Occipital lobe (tissue), 2 donors: Measurements from ENCODE around the gene AGO4. TPM values are rescaled to one million over a fixed set of nuclear protein-coding genes. Genes with fewer than 3 reads are reported as not detected.
"Not testable (repeated sequence)": the region's sequence is repeated elsewhere in the genome, so short reads cannot be mapped to it uniquely, and the experiment has no call there.

Experiments used
- DNase-seq: peaks from one replicate; lab custom pipeline; 2025; lab: John Stamatoyannopoulos, UW
- total RNA-seq: library from RNA; depleted of rRNA; stranded (reverse); fragments of >200 nt; gene quantifications from one replicate; pipeline ENCODE4 v1.2.3, GENCODE V29; 2014

The AGO4 gene
- total RNA-seq, 1 donor from 2014 or later: 102 TPM

DNA sequence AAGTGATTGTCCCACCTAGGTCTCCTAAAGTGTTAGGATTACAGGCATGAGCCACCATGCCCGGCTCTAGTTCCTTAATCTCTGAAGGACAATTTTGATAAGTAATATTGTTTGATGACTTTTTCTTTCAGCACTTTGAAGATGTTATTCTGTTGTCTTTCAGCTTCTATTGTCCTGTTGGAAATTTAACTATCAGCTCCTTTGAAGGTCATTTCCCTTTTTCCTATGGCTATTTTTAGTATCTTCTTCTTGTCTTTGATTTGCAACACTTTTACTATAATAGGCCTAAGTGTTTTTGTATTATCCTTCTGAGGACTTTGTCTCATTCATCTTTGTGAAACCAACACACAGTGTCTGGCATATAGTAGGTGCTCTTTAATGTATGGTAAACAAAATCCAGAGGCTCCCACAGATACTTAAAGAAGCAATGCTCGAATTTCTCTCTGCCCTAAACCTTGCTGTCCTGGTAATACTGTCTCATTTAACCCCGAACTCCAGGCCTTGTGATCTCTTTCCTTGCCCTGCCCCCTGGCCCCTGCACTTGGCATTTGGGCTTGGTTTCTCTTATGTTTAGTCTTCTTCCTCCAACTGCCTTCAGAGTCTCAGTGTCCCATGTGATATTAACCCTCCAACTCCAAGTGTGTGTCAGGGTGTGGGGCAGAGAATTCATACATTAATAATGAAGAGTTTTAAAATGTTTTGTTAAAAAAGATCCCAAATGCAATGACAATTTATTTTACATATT is 56.2 kb downstream of the AGO4 start:
- no peak for DNase-seq

DNA sequence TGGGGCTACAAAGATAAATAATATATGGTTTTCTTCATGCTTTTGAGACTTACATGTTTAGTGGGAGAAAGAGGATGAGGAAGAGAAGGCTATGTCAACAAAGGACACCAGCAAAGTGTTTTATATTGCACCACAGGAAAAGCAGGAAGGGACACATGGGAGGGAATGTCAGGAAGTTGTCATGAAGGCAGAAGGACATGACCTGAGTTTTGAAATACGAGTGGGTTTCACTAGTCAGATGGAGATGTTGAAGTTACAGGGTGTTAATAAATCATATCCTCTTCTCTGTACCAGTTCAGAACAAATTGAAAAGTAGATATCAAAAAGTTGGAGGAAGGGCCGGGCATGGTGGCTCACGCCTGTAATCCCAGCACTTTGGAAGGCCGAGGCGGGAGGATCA is 57.0 kb downstream of the AGO4 start:
- DNase-seq: no peak

DNA sequence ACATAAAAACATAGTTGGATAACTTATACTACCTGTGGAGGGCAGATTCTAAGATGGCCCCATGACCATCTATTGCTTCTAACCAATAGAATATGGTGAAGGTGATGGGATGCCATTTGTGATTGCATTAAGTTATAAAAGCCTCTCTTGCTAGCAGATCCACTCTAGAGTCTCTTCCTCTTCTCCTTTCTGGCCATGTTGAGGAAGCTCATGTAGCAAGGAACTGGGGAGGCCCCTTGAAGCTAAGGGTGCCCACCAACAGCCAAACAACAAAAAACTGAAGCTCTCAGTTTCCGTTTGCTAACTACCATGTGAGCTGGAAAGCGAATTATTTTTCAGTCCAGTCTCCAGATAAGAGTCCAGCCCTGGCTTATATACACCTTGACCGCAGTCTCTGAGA is 59.2 kb downstream of the AGO4 start:
- no peak for DNase-seq

DNA sequence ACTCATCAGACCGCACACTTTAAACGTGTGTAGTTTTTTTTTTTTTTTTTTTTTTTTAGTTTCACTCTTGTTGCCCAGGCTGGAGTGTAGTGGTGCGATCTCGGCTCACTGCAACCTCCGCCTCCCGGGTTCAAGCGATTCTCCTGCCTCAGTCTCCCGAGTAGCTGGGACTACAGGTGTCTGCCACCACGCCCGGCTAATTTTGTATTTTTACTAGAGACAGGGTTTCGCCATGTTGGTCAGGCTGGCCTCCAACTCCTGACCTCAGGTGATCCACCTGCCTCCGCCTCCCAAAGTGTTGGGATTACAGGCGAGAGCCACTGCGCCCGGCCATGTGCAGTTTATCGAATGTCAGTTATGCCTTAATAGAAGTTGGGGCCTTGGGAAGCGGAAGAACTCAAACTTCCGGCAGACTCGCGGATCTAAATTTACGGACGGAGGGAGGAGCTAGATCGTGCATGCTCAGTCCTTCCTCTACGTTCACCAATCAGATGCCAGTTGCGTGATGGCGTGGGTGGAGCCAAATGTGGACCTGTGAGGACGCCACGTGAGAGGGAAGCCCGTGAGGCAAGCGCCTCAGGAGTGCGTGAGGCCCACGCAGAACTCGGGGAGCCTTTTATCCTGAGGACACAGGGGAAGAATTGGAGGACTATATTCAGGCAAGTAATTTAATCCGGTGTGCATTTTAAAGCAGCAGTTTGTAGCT is 61.6 kb downstream of the AGO4 start:
- DNase-seq: not testable (repeated sequence)

DNA sequence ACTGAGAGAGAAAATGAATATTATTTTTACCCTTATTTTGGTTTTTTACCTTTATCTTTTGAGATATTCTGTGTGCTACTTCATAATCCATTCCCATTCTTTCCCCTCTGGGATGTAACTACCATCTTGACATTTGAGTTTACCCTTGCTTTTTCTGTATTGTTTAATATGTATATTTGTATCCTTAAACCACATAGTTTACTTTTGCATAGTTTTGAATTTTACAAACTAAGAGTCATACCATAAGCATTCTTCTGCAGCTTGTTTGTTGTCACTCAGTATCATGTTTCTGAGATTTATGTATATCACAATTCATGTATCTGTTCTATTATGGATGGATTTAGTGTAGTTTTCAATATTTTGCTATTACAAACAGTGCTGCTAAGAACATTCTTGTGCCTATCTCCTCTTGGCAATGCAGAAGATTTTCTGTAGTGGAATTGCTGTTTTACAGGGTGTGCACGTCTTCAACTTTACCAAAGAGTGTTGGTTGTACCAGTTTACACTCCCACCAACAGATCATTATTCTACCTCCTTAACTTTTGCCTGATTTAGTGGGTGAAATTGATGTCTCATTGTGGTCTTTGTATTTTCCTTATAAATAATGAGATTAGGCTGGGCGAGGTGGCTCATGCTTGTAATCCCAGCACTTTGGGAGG is 63.0 kb downstream of the AGO4 start:
- DNase-seq: no peak

DNA sequence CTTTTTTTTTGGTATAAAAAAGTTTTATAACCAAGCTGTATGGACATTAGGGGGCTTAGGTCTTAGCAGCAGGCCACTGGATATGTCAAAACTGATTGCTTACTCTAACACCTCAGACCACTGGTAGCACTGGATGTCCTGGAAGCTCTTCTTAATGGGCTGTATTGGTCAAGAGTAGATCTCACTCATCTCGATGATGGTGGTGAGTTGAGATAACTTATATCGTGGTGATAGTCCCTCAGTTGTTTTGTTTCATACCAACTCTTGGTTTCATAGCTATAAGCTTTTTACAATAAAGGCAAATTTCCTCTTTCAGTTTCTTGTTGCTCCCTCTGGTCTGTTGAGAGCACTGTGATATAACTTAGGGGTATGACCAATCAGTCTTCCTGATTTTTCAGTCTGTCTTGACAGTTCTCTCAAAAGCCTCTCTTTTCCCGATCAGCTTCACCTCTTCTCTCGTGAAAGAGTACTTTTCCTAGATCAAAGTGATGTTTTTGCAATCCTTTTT is 65.5 kb downstream of the AGO4 start:
- no peak for DNase-seq

DNA sequence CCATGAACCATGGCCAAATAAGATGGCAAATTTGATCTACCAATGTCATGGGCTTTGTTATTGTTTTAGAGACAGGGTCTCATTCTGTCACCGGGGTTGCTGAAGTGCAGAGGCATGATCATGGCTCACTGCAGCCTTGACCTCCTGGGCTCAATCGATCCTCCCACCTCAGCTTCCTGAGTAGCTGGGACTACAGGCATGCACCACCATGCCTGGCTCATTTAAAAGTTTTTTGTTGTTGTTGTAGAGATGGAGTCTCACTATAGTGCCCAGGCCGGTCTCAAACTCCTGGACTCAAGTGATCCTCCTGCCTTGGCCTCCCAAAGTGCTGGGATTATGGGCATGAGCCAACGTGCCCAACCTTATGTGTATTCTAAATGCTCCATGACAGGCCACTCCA is 66.3 kb downstream of the AGO4 start:
- DNase-seq: not testable (repeated sequence)

DNA sequence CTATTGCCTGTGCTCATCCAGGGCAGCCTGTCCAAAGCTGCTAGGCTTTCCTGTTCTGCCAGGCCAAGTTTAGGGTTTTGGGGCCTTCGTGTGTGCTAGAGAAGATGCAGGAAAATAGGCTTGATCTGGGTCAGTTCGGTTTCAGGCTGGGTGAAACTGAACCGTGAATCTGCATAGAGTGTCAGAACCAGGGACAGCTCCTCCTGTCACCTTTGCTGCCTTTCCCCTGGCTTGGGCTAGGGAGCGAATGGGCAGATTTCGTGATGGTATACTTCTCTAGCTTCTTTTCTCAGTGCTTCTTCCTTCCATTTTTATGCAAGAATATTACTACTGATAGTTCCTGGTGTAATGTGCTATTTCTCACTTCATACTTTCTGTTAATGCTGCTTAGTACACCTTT is 69.2 kb downstream of the AGO4 start:
- DNase-seq: no peak

DNA sequence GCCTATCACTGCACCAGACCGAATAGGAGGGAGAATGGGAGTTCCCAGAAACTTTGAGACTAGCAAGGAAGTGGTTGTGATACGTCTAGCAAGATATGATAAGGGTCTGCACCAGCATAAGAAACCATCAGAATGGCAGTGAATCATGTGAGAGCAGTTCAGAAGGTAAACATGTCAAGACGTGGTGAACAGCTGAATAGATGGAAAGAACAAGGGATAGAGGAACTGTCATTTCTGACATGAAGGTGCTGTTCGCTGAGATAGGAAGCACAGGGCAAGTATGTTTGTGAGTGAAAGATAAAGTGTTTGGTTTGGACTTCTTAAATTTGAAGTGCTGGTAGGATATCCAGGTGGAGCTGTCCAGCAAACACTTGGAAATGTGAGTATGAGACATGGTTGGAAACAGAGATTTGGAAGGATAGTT is 74.0 kb downstream of the AGO4 start:
- no peak for DNase-seq

DNA sequence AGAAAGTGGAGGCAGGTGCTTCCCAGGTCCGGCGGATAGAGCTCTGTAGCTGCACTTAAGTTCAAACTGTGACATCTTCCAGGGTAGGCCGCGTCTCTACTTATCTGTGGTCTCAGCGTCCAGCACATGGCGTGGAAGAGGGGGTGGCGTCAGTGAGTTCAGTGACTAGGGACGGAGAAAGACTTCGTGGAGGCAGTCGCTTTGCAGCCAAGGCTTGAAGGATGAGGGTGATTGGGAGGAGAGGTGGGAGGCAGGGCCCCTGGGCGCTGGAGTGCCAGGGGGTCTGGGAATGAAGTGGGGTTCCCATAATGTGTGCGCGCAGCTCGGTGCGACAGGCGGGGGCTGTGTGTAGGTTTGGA is 74.7 kb downstream of the AGO4 start:
- DNase-seq: no peak

DNA sequence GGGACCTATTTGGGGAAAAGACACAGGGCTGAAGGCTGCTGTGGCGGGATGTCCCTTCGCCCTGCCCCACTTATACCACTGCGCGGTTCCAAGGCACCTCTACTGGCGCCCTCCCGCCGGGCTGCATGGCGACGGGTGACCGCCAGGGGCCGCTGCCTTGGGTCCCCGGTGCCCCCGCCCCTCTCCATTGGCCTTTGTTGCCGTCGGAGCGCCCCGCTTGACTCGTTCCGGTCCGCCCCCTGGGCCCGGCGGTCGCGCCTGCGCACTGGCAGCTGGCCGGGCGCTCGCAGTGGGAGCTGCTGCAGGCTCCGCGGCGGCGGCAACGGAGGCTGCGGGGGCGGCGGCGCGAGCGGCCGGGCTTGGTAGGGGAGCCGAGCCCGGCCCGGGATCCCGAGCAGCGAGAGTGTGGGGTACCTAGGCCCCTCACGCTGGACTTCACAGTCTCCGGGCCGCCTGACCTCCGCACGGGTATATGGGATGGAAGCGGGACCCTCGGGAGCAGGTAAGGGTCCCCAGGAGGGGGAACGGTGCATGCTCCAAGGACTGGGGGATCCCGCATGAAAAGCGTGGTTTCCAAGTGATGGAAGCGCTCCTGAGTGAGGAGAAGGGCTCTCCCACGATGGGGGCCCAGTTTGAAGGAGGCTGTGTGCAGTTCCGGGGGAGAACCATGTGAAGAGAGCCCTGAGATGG is 75.3 kb downstream of the AGO4 start, which contains the start of gene AGO1:
Gene AGO1 (plus strand): TSS at position 265 of the 690 bp plus-strand sequence. CDS start 213 bp downstream, at position 478.
- DNase-seq: peak; percentile 88

DNA sequence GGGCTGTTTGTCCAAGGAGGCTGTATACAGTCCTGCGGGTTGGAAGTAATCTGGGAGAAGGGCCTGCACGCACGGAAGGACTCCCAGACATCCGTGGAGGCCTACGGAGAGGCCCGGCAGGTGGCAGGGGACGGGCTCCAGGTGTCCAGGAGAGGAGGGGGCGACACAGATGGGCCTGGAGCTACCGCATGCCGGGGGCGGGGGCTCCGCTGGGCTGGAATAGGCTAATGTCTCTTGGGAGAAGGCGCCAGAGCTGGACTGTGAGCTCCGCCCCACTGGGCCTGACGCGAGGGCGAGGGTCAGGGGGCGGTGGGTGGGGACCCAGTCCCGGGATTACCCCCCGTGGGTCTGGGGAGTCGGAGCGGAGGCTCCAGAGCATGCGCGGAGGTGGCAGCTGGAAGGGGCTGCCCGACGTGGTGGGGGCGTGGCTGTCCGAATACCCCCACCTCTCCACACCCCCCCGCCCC is 75.9 kb downstream of the AGO4 start:
- DNase-seq: no peak

DNA sequence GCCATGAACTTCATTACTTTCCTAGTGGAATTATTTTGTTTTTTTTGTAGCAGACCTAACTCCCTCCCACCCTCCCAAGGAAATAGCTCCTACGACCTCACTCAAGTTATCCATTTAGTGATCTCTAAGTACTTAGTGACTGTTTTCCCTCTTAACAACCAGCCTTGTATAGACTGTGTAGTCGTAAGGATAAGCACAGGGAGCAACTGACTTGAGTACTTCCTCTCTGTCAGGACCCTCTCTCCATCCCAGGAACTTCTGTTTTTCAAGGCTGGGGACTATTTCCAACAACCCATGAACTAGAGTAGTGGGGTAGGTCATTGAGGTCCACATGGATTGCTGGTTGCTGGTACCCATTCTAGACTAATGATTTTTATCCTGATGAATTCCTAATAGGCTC is 77.1 kb downstream of the AGO4 start:
- no peak for DNase-seq

DNA sequence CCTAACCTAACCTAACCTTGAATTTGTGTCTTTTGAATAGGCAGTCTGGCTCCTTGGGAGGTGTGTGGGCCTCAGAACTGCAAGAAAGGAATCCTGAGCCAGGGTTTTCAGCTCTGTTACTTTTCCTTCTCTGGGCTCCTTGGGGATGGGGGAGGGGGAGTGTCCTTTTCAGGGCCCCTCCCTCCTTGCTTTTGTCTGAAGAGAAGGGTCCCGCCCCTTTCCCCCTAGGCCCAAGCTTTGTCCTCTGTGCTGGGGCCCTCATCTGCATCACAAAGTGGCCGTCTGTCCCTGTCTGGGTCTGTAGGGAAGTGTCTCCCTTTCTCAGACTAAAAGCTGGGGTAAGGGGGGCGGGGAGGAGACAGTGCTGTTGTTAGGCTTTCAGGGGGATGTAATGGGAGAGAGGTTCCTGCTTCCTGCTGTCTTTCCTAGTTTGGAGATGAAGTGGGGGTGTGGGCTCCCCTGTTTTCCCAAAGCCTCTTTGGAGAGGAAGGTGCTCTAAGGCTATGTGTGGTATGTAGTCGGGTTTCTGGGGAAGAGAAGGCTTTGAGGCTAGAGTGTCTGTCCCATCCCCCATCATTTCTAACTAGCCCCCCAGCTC is 78.2 kb downstream of the AGO4 start:
- no peak for DNase-seq

DNA sequence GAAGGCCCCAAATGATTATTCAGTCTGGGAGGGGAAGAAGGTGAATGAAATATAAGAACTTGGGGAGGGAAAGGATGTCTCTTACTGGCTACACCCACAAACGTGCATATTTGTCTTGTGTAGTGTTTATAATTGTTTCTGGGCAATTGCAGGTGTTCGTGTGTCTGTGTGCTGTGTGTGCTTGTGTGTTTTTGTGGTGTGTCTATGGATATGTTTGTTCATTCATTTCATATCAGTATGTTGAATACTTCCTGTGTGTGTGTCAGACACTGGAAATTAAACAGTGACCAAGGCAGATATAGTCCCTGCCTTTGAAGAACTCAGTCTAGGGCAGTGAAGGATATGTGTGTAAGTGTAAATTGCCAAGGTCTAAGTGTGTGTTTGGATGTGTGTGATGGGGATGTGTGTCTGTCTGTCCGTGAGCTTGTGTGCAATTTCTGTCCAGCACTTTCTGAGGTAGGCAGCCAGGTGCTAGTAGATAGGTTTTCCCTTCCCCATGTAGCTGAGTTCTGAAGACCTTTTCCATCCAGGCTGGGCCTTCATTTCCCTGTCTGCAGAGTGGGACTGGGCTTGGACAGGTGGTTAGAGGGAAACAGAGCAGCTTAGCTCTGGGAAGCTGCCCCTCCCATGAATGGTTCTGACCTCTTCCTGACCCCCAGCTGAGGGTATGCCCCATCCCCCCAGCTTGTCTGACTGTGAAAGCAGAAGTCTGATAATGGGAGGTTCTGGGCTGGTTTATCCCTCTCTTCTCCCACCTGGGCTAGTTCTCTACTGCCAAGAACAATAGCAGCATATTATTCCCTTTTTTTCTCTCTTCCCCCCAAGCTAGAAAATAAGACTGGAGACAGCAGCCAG is 79.0 kb downstream of the AGO4 start:
- no peak for DNase-seq

DNA sequence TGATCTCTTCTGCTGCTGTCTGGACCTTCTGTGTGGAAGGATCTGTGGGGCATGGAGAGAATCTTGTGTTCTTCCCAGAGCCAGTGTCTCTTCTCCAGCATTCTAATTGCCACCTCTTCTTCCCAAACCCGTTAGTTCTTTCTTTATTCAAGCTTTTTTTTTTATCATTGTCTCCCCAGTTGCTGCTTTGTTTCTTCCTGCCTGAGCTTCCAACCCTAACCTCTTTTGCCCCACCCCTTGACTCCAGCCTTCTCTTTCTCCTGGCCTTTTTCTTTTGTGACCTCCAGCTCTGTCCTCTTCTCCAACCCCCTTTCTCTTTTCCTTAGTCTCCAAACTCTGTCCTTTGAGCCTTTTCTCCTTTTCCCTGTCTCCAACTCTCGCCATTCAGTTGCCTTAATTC is 79.7 kb downstream of the AGO4 start:
- no peak for DNase-seq

DNA sequence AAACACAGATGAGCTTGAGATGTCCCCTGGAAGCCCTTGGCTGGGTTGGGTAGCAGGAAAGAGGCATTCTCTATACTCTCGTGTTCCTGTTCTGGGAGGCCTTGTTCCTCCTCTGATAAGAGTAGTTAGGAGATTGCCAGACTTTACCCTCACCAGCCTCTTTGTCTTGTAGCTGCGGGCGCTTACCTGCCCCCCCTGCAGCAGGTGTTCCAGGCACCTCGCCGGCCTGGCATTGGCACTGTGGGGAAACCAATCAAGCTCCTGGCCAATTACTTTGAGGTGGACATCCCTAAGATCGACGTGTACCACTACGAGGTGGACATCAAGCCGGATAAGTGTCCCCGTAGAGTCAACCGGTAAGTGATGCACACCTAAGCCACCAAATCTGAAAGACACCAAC is 80.4 kb downstream of the AGO4 start:
- DNase-seq: no peak

DNA sequence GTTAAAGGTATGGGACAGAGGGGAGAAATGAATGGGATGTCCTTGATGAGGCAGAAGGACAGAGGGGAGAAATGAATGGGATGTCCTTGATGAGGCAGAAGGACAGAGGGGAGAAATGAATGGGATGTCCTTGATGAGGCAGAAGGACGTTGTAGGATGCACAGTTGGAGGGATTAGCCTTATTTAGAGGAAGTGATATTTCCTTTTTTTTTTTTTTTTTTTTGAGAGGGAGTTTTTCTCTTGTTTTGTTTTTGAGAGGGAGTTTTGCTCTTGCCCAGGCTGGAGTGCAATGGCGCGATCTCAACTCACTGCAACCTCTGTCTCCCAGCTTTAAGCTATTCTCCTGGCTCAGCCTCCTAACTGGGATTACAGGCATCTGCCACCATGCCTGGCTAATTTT is 81.2 kb downstream of the AGO4 start:
- DNase-seq: not testable (repeated sequence)

DNA sequence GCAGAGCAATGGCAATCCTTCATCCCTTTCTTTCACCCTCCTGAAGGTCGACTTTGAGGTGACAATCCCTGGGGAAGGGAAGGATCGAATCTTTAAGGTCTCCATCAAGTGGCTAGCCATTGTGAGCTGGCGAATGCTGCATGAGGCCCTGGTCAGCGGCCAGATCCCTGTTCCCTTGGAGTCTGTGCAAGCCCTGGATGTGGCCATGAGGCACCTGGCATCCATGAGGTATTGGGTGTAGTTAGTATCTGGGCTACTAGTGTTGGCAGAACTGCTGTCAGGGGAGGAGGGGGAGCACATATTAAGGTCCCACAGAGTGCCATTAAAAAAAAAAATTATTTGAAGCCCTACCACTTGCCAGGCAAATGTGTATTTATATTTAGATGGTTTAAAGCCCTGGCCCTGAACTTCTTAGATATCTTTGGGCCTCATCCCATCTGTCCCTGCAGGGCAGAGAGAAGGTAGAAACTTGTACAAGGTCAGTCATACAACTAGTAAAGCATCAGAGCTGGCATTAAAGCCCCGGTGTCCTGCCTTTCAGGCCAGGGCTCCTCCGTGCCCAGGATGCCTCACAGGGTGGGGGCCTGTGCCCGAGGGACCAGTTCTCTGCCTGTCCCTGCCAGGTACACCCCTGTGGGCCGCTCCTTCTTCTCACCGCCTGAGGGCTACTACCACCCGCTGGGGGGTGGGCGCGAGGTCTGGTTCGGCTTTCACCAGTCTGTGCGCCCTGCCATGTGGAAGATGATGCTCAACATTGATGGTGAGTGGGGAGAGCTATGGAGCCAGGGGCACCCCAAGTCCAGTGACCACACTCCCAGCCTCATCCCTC is 85.4 kb downstream of the AGO4 start:
- no peak for DNase-seq
